ENCODE results near the gene MNAT1.
A peak's percentile ranks its signal among the peaks of the same experiment; 100 is the strongest.

MNAT1 gene

DNA sequence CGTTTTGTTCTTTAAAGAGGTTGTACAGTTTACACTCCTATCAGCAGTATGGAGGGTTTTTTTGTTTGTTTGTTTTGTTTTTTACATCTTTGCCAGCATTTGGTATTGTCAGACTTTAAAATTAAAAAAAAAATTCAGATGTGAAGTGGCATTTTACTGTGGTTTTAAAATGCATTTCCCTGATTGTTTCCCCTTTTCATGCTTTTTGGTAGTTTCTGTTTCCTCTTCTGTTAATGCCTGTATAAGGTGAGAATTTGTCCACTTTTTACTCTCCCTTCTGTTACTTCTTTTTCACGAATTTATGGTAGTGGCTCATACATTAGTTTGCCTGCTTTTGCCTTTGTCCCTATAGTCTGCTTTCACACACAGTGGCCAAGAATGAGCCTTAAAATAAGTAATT, 36.6 kb downstream of the MNAT1 start:
- Histone ChIP-seq H3K14ac (ENCODE audit: low read length) (no peak overlapping the region), H3K23ac (ENCODE audit: low read length) (no peak overlapping the region), H3K4ac (ENCODE audit: low read depth, low read length) (no peak overlapping the region), H2BK5ac (ENCODE audit: low read depth, low read length, poor library complexity) (no peak overlapping the region), H3K27me3 (ENCODE audit: insufficient read depth, low read length) (no peaks in the 10 kb centered on the region), H3K36me3 (ENCODE audit: control insufficient read depth in 1 of 2, insufficient read depth in 2 of 2, low read length in 2 of 2) (no peaks in the 10 kb centered on the region), H3K79me1 (ENCODE audit: low read length) (no peaks in the 10 kb centered on the region), H3K9ac (ENCODE audit: low read length) (no peak overlapping the region), H2BK12ac (ENCODE audit: low read length) (no peak overlapping the region), H3K79me2 (ENCODE audit: control insufficient read depth, insufficient read depth, low read length, poor library complexity) (no peaks in the 10 kb centered on the region), H2AFZ (ENCODE audit: insufficient read depth, low read length, poor library complexity) (no peak overlapping the region), H3K4me2 (ENCODE audit: low read length) (no peak overlapping the region), H4K8ac (ENCODE audit: low read depth, low read length) (no peak overlapping the region), H3K18ac (ENCODE audit: low read length) (no peak overlapping the region), H4K91ac (ENCODE audit: low read depth, low read length) (no peak overlapping the region), H4K12ac (ENCODE audit: low read depth, low read length) (no peak overlapping the region), H3K4me1 (ENCODE audit: control insufficient read depth in 1 of 2, insufficient read depth in 2 of 2, low read length in 2 of 2) (no peaks in the 10 kb centered on the region), H2BK120ac (ENCODE audit: insufficient read depth, low read length, poor library complexity) (no peak overlapping the region), H3K4me3 (ENCODE audit: low read depth, low read length) (no peak overlapping the region), H3K27ac (ENCODE audit: low read depth, low read length) (no peak overlapping the region), H2AK5ac (ENCODE audit: low read length) (no peak overlapping the region), H3K9me3 (ENCODE audit: insufficient read depth, low read depth, low read length) (no peaks in the 10 kb centered on the region)
- no CpG with 5 or more reads among the region's 2 CpGs for WGBS (ENCODE audit: extremely low coverage, insufficient coverage, insufficient read length)
- no peak for DNase-seq

GRCh38 chr14:60773558-60773957, 39.0 kb downstream of the MNAT1 start:
- Histone ChIP-seq H3K9ac (ENCODE audit: low read length) (no peak overlapping the region), H4K12ac (ENCODE audit: low read depth, low read length) (no peak overlapping the region), H3K18ac (ENCODE audit: low read length) (no peak overlapping the region), H3K4me1 (ENCODE audit: control insufficient read depth in 1 of 2, insufficient read depth in 2 of 2, low read length in 2 of 2) (no peaks in the 10 kb centered on the region), H3K9me3 (ENCODE audit: insufficient read depth, low read depth, low read length) (no peaks in the 10 kb centered on the region), H2BK120ac (ENCODE audit: insufficient read depth, low read length, poor library complexity) (no peak overlapping the region), H2AK5ac (ENCODE audit: low read length) (no peak overlapping the region), H3K79me2 (ENCODE audit: control insufficient read depth, insufficient read depth, low read length, poor library complexity) (no peaks in the 10 kb centered on the region), H4K91ac (ENCODE audit: low read depth, low read length) (no peak overlapping the region), H2BK5ac (ENCODE audit: low read depth, low read length, poor library complexity) (no peak overlapping the region), H3K14ac (ENCODE audit: low read length) (no peak overlapping the region), H4K8ac (ENCODE audit: low read depth, low read length) (no peak overlapping the region), H3K27me3 (ENCODE audit: insufficient read depth, low read length) (no peaks in the 10 kb centered on the region), H3K23ac (ENCODE audit: low read length) (no peak overlapping the region), H3K79me1 (ENCODE audit: low read length) (no peaks in the 10 kb centered on the region), H2BK12ac (ENCODE audit: low read length) (no peak overlapping the region), H3K27ac (ENCODE audit: low read depth, low read length) (no peak overlapping the region), H2AFZ (ENCODE audit: insufficient read depth, low read length, poor library complexity) (no peak overlapping the region), H3K4me3 (ENCODE audit: low read depth, low read length) (no peak overlapping the region), H3K4ac (ENCODE audit: low read depth, low read length) (no peak overlapping the region), H3K36me3 (ENCODE audit: control insufficient read depth in 1 of 2, insufficient read depth in 2 of 2, low read length in 2 of 2) (no peaks in the 10 kb centered on the region), H3K4me2 (ENCODE audit: low read length) (no peak overlapping the region)
- DNase-seq: no peak

- H3K4me3 ChIP-seq (ENCODE audit: low read depth, low read length): no peak overlapping the region
- H2BK5ac ChIP-seq (ENCODE audit: low read depth, low read length, poor library complexity): no peak overlapping the region
- H3K4me2 ChIP-seq (ENCODE audit: low read length): no peak overlapping the region
- H3K27me3 ChIP-seq (ENCODE audit: insufficient read depth, low read length): no peaks in the 10 kb centered on the region
- no peak overlapping the region for H3K23ac ChIP-seq (ENCODE audit: low read length)
- no peaks in the 10 kb centered on the region for H3K4me1 ChIP-seq (ENCODE audit: control insufficient read depth in 1 of 2, insufficient read depth in 2 of 2, low read length in 2 of 2)
- DNase-seq: peak in 1 of 2 donors; percentile 7
- H4K12ac ChIP-seq (ENCODE audit: low read depth, low read length): no peak overlapping the region
- no peak overlapping the region for H3K18ac ChIP-seq (ENCODE audit: low read length)
- H3K4ac ChIP-seq (ENCODE audit: low read depth, low read length): no peak overlapping the region
- H2AK5ac ChIP-seq (ENCODE audit: low read length): no peak overlapping the region
- no peak overlapping the region for H4K8ac ChIP-seq (ENCODE audit: low read depth, low read length)
- H3K14ac ChIP-seq (ENCODE audit: low read length): no peak overlapping the region
- no peak overlapping the region for H3K27ac ChIP-seq (ENCODE audit: low read depth, low read length)
- no peaks in the 10 kb centered on the region for H3K9me3 ChIP-seq (ENCODE audit: insufficient read depth, low read depth, low read length)
- H2BK12ac ChIP-seq (ENCODE audit: low read length): no peak overlapping the region
- H2BK120ac ChIP-seq (ENCODE audit: insufficient read depth, low read length, poor library complexity): no peak overlapping the region
- H4K91ac ChIP-seq (ENCODE audit: low read depth, low read length): no peak overlapping the region
- no peaks in the 10 kb centered on the region for H3K79me1 ChIP-seq (ENCODE audit: low read length)
- H2AFZ ChIP-seq (ENCODE audit: insufficient read depth, low read length, poor library complexity): no peak overlapping the region
- no peak overlapping the region for H3K9ac ChIP-seq (ENCODE audit: low read length)
- no peaks in the 10 kb centered on the region for H3K79me2 ChIP-seq (ENCODE audit: control insufficient read depth, insufficient read depth, low read length, poor library complexity)
- no peaks in the 10 kb centered on the region for H3K36me3 ChIP-seq (ENCODE audit: control insufficient read depth in 1 of 2, insufficient read depth in 2 of 2, low read length in 2 of 2)
Observed at GRCh38 chr14:60775296-60775695, 40.7 kb downstream of the MNAT1 start.

GRCh38 chr14:60777856-60778578, 43.5 kb downstream of the MNAT1 start:
- H2BK5ac ChIP-seq (ENCODE audit: low read depth, low read length, poor library complexity): no peak overlapping the region
- no peaks in the 10 kb centered on the region for H3K9me3 ChIP-seq (ENCODE audit: insufficient read depth, low read depth, low read length)
- H3K4ac ChIP-seq (ENCODE audit: low read depth, low read length): no peak overlapping the region
- H2AK5ac ChIP-seq (ENCODE audit: low read length): no peak overlapping the region
- no peaks in the 10 kb centered on the region for H3K79me1 ChIP-seq (ENCODE audit: low read length)
- no peak overlapping the region for H4K12ac ChIP-seq (ENCODE audit: low read depth, low read length)
- H3K4me2 ChIP-seq (ENCODE audit: low read length): no peak overlapping the region
- H4K91ac ChIP-seq (ENCODE audit: low read depth, low read length): no peak overlapping the region
- H3K9ac ChIP-seq (ENCODE audit: low read length): no peak overlapping the region
- no peak for DNase-seq
- no peaks in the 10 kb centered on the region for H3K27me3 ChIP-seq (ENCODE audit: insufficient read depth, low read length)
- H3K27ac ChIP-seq (ENCODE audit: low read depth, low read length): no peak overlapping the region
- no peak overlapping the region for H3K4me3 ChIP-seq (ENCODE audit: low read depth, low read length)
- H3K79me2 ChIP-seq (ENCODE audit: control insufficient read depth, insufficient read depth, low read length, poor library complexity): no peaks in the 10 kb centered on the region
- H2AFZ ChIP-seq (ENCODE audit: insufficient read depth, low read length, poor library complexity): no peak overlapping the region
- no peak overlapping the region for H2BK120ac ChIP-seq (ENCODE audit: insufficient read depth, low read length, poor library complexity)
- H3K36me3 ChIP-seq (ENCODE audit: control insufficient read depth in 1 of 2, insufficient read depth in 2 of 2, low read length in 2 of 2): no peaks in the 10 kb centered on the region
- no peak overlapping the region for H4K8ac ChIP-seq (ENCODE audit: low read depth, low read length)
- no peak overlapping the region for H3K14ac ChIP-seq (ENCODE audit: low read length)
- no peaks in the 10 kb centered on the region for H3K4me1 ChIP-seq (ENCODE audit: control insufficient read depth in 1 of 2, insufficient read depth in 2 of 2, low read length in 2 of 2)
- no peak overlapping the region for H3K18ac ChIP-seq (ENCODE audit: low read length)
- H3K23ac ChIP-seq (ENCODE audit: low read length): no peak overlapping the region
- no peak overlapping the region for H2BK12ac ChIP-seq (ENCODE audit: low read length)
